ENCODE measurements around the gene TIE1. TPM values are rescaled to one million over a fixed set of nuclear protein-coding genes. Genes with fewer than 3 reads are reported as not detected.

TIE1 gene
- total and polyA plus RNA-seq, 2 donors (not counting 3 experiments of a cell fraction or from before 2014, with no cell fraction given): 531 to 620 TPM

GRCh38 chr1:43344267-43344850 lies 43.6 kb downstream of the TIE1 start:
- Histone ChIP-seq H4K20me1 (replicated peaks; ENCODE audit: control insufficient read depth, extremely low read depth, insufficient read depth, low read length) (no peaks in the 10 kb centered on the region), H3K4me2 (ENCODE audit: insufficient read depth, low read length) (no peak overlapping the region), H3K36me3 (ENCODE audit: control insufficient read depth in 2 of 2, extremely low read depth in 1 of 2, insufficient read depth in 2 of 2, low read length in 2 of 2) (no peaks in the 10 kb centered on the region), H3K27ac (ENCODE audit: insufficient read depth, low read depth, low read length) (no peak overlapping the region), H3K9me1 (replicated peaks; ENCODE audit: control insufficient read depth, extremely low read depth, insufficient read depth, low read length) (no peaks in the 10 kb centered on the region), H3K27me3 (ENCODE audit: control insufficient read depth in 2 of 2, insufficient read depth in 2 of 2, low read length in 2 of 2) (peaks cover 0 to 2% of the 10 kb centered on the region in 2 experiments), H3K4me1 (ENCODE audit: control insufficient read depth, extremely low read depth, insufficient read depth, low read length) (no peaks in the 10 kb centered on the region), H3K4me3 (replicated peaks in 1 of 3; ENCODE audit: insufficient read depth in 1 of 3, low read depth in 1 of 3, low read length in 3 of 3) (no peak overlapping the region), H2AFZ (ENCODE audit: low read depth, low read length) (no peak overlapping the region), H3K9ac (replicated peaks; ENCODE audit: extremely low read depth, insufficient read depth, low read length) (no peak overlapping the region), H3K79me2 (ENCODE audit: control insufficient read depth, insufficient read depth, low read length) (no peaks in the 10 kb centered on the region), H3K9me3 (replicated peaks; ENCODE audit: control insufficient read depth, insufficient read depth, low read length) (no peaks in the 10 kb centered on the region)
- ChIA-PET POLR2A (no interaction called here), CTCF (no interaction called here)
- BruUV-seq (replicated peaks): no TSS peak
- FAIRE-seq (no peak), DNase-seq (ENCODE audit: low read depth, low spot score) (peak; percentile 60)
- intact Hi-C loops (cut with micrococcal nuclease): no loop called here
- dilution Hi-C loops (cut with MboI; ENCODE audit: extremely low pct_ligation_motif_present, low sequenced_read_pairs): no loop called here
- TF ChIP-seq POLR2A (IDR thresholded peaks at IDR 0.05; ENCODE audit: low read depth, low read length) (no peak), JUN (IDR thresholded peaks at IDR 0.05; ENCODE audit: borderline replicate concordance, insufficient read depth, insufficient read length, low read depth) (no peak), EZH2 (IDR thresholded peaks at IDR 0.05; ENCODE audit: borderline replicate concordance, low read depth, low read length, severe bottlenecking) (no peak), POLR2AphosphoS5 (IDR thresholded peaks at IDR 0.05; ENCODE audit: insufficient read depth, low read depth, low read length) (no peak), CTCF (IDR thresholded peaks at IDR 0.05; ENCODE audit: extremely low read depth in 1 of 2, insufficient read depth in 1 of 2, low read depth in 1 of 2, low read length in 2 of 2) (no peak)

GRCh38 chr1:43345120-43345519 lies 44.3 kb downstream of the TIE1 start:
- H3K27ac ChIP-seq (ENCODE audit: insufficient read depth, low read depth, low read length): no peak overlapping the region
- no peaks in the 10 kb centered on the region for H4K20me1 ChIP-seq (replicated peaks; ENCODE audit: control insufficient read depth, extremely low read depth, insufficient read depth, low read length)
- H3K4me2 ChIP-seq (ENCODE audit: insufficient read depth, low read length): no peak overlapping the region
- CTCF ChIA-PET: no interaction called here
- H2AFZ ChIP-seq (ENCODE audit: low read depth, low read length): no peak overlapping the region
- no peaks in the 10 kb centered on the region for H3K79me2 ChIP-seq (ENCODE audit: control insufficient read depth, insufficient read depth, low read length)
- H3K9ac ChIP-seq (replicated peaks; ENCODE audit: extremely low read depth, insufficient read depth, low read length): no peak overlapping the region
- no peaks in the 10 kb centered on the region for H3K9me3 ChIP-seq (replicated peaks; ENCODE audit: control insufficient read depth, insufficient read depth, low read length)
- no peak for TF ChIP-seq EZH2 (IDR thresholded peaks at IDR 0.05; ENCODE audit: borderline replicate concordance, low read depth, low read length, severe bottlenecking)
- peak; percentile 29 for TF ChIP-seq FOS (IDR thresholded peaks at IDR 0.05; ENCODE audit: borderline replicate concordance, insufficient read depth, low read length)
- peak; percentile 46 for TF ChIP-seq GATA2 (IDR thresholded peaks at IDR 0.05; ENCODE audit: insufficient read depth, insufficient read length, low read depth, low read length)
- FAIRE-seq (peak; percentile 46), DNase-seq (ENCODE audit: low read depth, low spot score) (no peak)
- no peaks in the 10 kb centered on the region for H3K36me3 ChIP-seq (ENCODE audit: control insufficient read depth in 2 of 2, extremely low read depth in 1 of 2, insufficient read depth in 2 of 2, low read length in 2 of 2)
- dilution Hi-C loops (cut with MboI; ENCODE audit: extremely low pct_ligation_motif_present, low sequenced_read_pairs) (no loop called here), intact Hi-C loops (cut with micrococcal nuclease) (no loop called here)
- POLR2A ChIA-PET: no interaction called here
- peaks cover 0 to 2% of the 10 kb centered on the region in 2 experiments for H3K27me3 ChIP-seq (ENCODE audit: control insufficient read depth in 2 of 2, insufficient read depth in 2 of 2, low read length in 2 of 2)
- no TSS peak for BruUV-seq (replicated peaks)
- H3K4me3 ChIP-seq (replicated peaks in 1 of 3; ENCODE audit: insufficient read depth in 1 of 3, low read depth in 1 of 3, low read length in 3 of 3): no peak overlapping the region
- H3K9me1 ChIP-seq (replicated peaks; ENCODE audit: control insufficient read depth, extremely low read depth, insufficient read depth, low read length): no peaks in the 10 kb centered on the region
- H3K4me1 ChIP-seq (ENCODE audit: control insufficient read depth, extremely low read depth, insufficient read depth, low read length): peaks cover 3% of the 10 kb centered on the region
